IMR-90 (cell line): Measurements from ENCODE around the gene RENBP. TPM values are rescaled to one million over a fixed set of nuclear protein-coding genes. Genes with fewer than 3 reads are reported as not detected.

Experiments used
- ATAC-seq: fragments of 200-7000 bp; cut with Tn5 transposase; 2 replicates; pipeline ENCODE4 v1.9.1; 2020; ENCODE audit warnings: low read depth, mild to moderate bottlenecking, moderate library complexity
- BruUV-seq: library from RNA; stranded (reverse); fragments of 400-500 nt; replicated peaks from 2 replicates; lab custom pipeline; 2021; lab: Mats Ljungman, UMichigan
- CTCF ChIA-PET: fragments of 300-600 bp; formaldehyde crosslinking; extraction: SDS; loops from one replicate; lab custom pipeline; 2021; ENCODE audit warnings: antibody characterized with exemption; lab: Yijun Ruan, JAX
- POLR2A ChIA-PET: fragments of 300-600 bp; sonication (Branson Sonifier 250); formaldehyde crosslinking; loops from one replicate; lab custom pipeline; 2022; ENCODE audit warnings: antibody characterized with exemption; ENCODE audit not compliant: unreplicated experiment; lab: Charles Lee
- DNase-seq: peaks from one replicate; pipeline ENCODE4 v3.0.0; 2013
- H2AFZ ChIP-seq: replicated peaks from 2 replicates; pipeline ENCODE3; 2013; ENCODE audit warnings: low read length, mild to moderate bottlenecking; ENCODE audit not compliant: poor library complexity
- H2AK5ac ChIP-seq: 2 replicates; pipeline ENCODE4 v1.6.1; 2013; ENCODE audit warnings: low read depth, low read length, inconsistent platforms
- H2AK9ac ChIP-seq: replicated peaks from 2 replicates; pipeline ENCODE3; 2013; ENCODE audit warnings: mild to moderate bottlenecking, low read depth, low read length, moderate library complexity; ENCODE audit not compliant: poor library complexity
- H2BK120ac ChIP-seq: 2 replicates; pipeline ENCODE4 v1.6.1; 2013; ENCODE audit warnings: low read depth, low read length, inconsistent platforms
- H2BK15ac ChIP-seq: 3 replicates; pipeline ENCODE4 v1.6.1; 2013; ENCODE audit warnings: low read depth, low read length, inconsistent platforms
- H2BK20ac ChIP-seq: 2 replicates; pipeline ENCODE4 v1.6.1; 2013; ENCODE audit warnings: low read depth, mild to moderate bottlenecking, inconsistent platforms, low read length, moderate library complexity
- H2BK5ac ChIP-seq: 2 replicates; pipeline ENCODE4 v1.6.1; 2013; ENCODE audit warnings: mild to moderate bottlenecking, low read depth, low read length, inconsistent platforms; ENCODE audit not compliant: poor library complexity, severe bottlenecking
- H3K14ac ChIP-seq: replicated peaks from 2 replicates; pipeline ENCODE4 v1.6.1; 2013; ENCODE audit warnings: low read depth, low read length, inconsistent platforms
- H3K18ac ChIP-seq: 2 replicates; pipeline ENCODE4 v1.6.1; 2013; ENCODE audit warnings: low read depth, low read length, control low read depth
- H3K23ac ChIP-seq: 2 replicates; pipeline ENCODE4 v1.6.1; 2013; ENCODE audit warnings: low read depth, low read length, inconsistent platforms
- H3K27ac ChIP-seq: 2 replicates; pipeline ENCODE4 v1.5.1; 2013; ENCODE audit warnings: mild to moderate bottlenecking, control low read depth, low read length; ENCODE audit not compliant: insufficient read depth
- H3K27me3 ChIP-seq: 2 replicates; pipeline ENCODE4 v1.6.1; 2013; ENCODE audit warnings: low read length; ENCODE audit not compliant: control insufficient read depth, insufficient read depth
- H3K36me3 ChIP-seq: 2 replicates; pipeline ENCODE4 v1.6.1; 2013; ENCODE audit warnings: low read length, mixed read lengths; ENCODE audit not compliant: control insufficient read depth, insufficient read depth
- H3K4ac ChIP-seq: 2 replicates; pipeline ENCODE4 v1.6.1; 2013; ENCODE audit warnings: low read depth, low read length, inconsistent platforms
- H3K4me1 ChIP-seq: 2 replicates; pipeline ENCODE4 v1.6.1; 2013; ENCODE audit warnings: low read length, mixed read lengths; ENCODE audit not compliant: control insufficient read depth, insufficient read depth
- H3K4me2 ChIP-seq: 2 replicates; pipeline ENCODE4 v1.6.1; 2013; ENCODE audit warnings: low read depth, mild to moderate bottlenecking, control low read depth, low read length, moderate library complexity
- H3K4me3 ChIP-seq: 2 replicates; pipeline ENCODE4 v1.5.1; 2013; ENCODE audit warnings: low read depth, mild to moderate bottlenecking, control low read depth, low read length, moderate library complexity; ENCODE audit not compliant: insufficient read depth
- H3K56ac ChIP-seq: 2 replicates; pipeline ENCODE4 v1.6.1; 2013; ENCODE audit warnings: low read length, inconsistent platforms; ENCODE audit not compliant: insufficient read depth; ENCODE audit errors: extremely low read depth
- H3K79me1 ChIP-seq, 2 experiments: 2 replicates each; pipeline ENCODE4 v1.6.1; 2013; ENCODE audit warnings: low read length in 2 of 2, inconsistent platforms in 1 of 2, low read depth in 1 of 2
- H3K9ac ChIP-seq: 2 replicates; pipeline ENCODE4 v1.6.1; 2013; ENCODE audit warnings: low read depth, low read length, control low read depth
- H3K9me1 ChIP-seq: 2 replicates; pipeline ENCODE4 v1.6.1; 2013; ENCODE audit warnings: low read length, inconsistent platforms; ENCODE audit not compliant: insufficient read depth
- H3K9me3 ChIP-seq: 2 replicates; pipeline ENCODE4 v1.6.1; 2013; ENCODE audit warnings: low read length; ENCODE audit not compliant: control insufficient read depth, insufficient read depth
- H4K20me1 ChIP-seq: 2 replicates; pipeline ENCODE4 v1.6.1; 2013; ENCODE audit warnings: low read length, inconsistent platforms; ENCODE audit not compliant: insufficient read depth
- H4K5ac ChIP-seq: 2 replicates; pipeline ENCODE4 v1.6.1; 2013; ENCODE audit warnings: mild to moderate bottlenecking, low read depth, low read length, control low read depth
- H4K8ac ChIP-seq, 2 experiments: 2 replicates each; pipeline ENCODE4 v1.6.1; 2013; ENCODE audit warnings: low read depth in 2 of 2, low read length in 2 of 2, control low read depth in 1 of 2, inconsistent platforms in 1 of 2
- H4K91ac ChIP-seq: 2 replicates; pipeline ENCODE4 v1.6.1; 2013; ENCODE audit warnings: low read depth, low read length, inconsistent platforms; ENCODE audit not compliant: insufficient read depth
- BHLHE40 ChIP-seq: fragments of 150-350 bp; IDR thresholded peaks from 2 replicates; pipeline ENCODE4 v1.6.1; 2016; ENCODE audit warnings: mild to moderate bottlenecking, low read depth, low read length
- CEBPB ChIP-seq: IDR thresholded peaks from 2 replicates; pipeline ENCODE4 v1.6.1; 2012; ENCODE audit warnings: low read depth, low read length, improper control_type of control experiment
- CHD1 ChIP-seq: IDR thresholded peaks from 2 replicates; pipeline ENCODE4 v1.6.1; 2012; ENCODE audit warnings: low read depth, low read length, improper control_type of control experiment
- FOS ChIP-seq: fragments of 150-350 bp; IDR thresholded peaks from 2 replicates; pipeline ENCODE4 v1.6.1; 2016; ENCODE audit warnings: low read depth, low read length
- MAFK ChIP-seq: IDR thresholded peaks from 2 replicates; pipeline ENCODE4 v1.6.1; 2012; ENCODE audit warnings: low read depth, low read length, improper control_type of control experiment
- MAZ ChIP-seq: IDR thresholded peaks from 2 replicates; pipeline ENCODE4 v1.6.1; 2012; ENCODE audit warnings: low read depth, mild to moderate bottlenecking, low read length, improper control_type of control experiment, moderate library complexity, borderline replicate concordance
- MXI1 ChIP-seq: IDR thresholded peaks from 2 replicates; pipeline ENCODE4 v1.6.1; 2012; ENCODE audit warnings: low read depth, mild to moderate bottlenecking, low read length, moderate library complexity, borderline replicate concordance
- NFE2L2 ChIP-seq: fragments of 150-350 bp; IDR thresholded peaks from 2 replicates; pipeline ENCODE4 v1.6.1; 2016; ENCODE audit warnings: low read depth, mild to moderate bottlenecking, low read length
- POLR2A ChIP-seq: IDR thresholded peaks from 2 replicates; pipeline ENCODE4 v1.6.1; 2012; ENCODE audit warnings: mild to moderate bottlenecking, low read depth, low read length
- RAD21 ChIP-seq: IDR thresholded peaks from 2 replicates; pipeline ENCODE4 v1.6.1; 2012; ENCODE audit warnings: low read length, improper control_type of control experiment
- RFX5 ChIP-seq: IDR thresholded peaks from 2 replicates; pipeline ENCODE4 v1.8.0; 2012; ENCODE audit warnings: low read depth, mild to moderate bottlenecking, low read length, moderate library complexity
- SMC3 ChIP-seq: fragments of 150-350 bp; IDR thresholded peaks from 2 replicates; pipeline ENCODE4 v1.6.1; 2016; ENCODE audit warnings: low read depth, mild to moderate bottlenecking, antibody characterized with exemption, low read length, moderate library complexity
- WGBS, 2 experiments: methylation state at CpG; one replicate each; pipeline versions ENCODE4 v1.1.5 to v1.1.7; 2013; ENCODE audit warnings: missing lambda C conversion rate in 2 of 2; ENCODE audit not compliant: insufficient read length in 1 of 2; ENCODE audit errors: extremely low coverage in 2 of 2; 5-methylcytosine and 5-hydroxymethylcytosine counted together
- dilution Hi-C: fragments of 300-500 bp; cut with HindIII; formaldehyde crosslinking; loops from one replicate; pipeline ENCODE4 v1.14.3; 2018; ENCODE audit warnings: low sequenced_read_pairs; ENCODE audit not compliant: unreplicated experiment
- in situ Hi-C: fragments of 300-500 bp; cut with MboI; formaldehyde crosslinking; loops from 3 replicates; pipeline ENCODE4 v1.14.3; 2019; ENCODE audit warnings: low sequenced_read_pairs, inconsistent platforms, mixed read lengths
- intact Hi-C: fragments of 100-400 bp; cut with micrococcal nuclease; formaldehyde crosslinking; loops from 2 replicates; pipeline ENCODE4 v1.10.0; 2022
- polyA plus RNA-seq, 3 experiments: library from polyadenylated mRNA; depleted of rRNA; stranded (reverse); fragments of >200 nt; gene quantifications; 2 replicates each; pipeline ENCODE4 v1.2.3, GENCODE V29; 2012; ENCODE audit warnings: low replicate concordance in 1 of 3
- total RNA-seq: library from RNA; depleted of rRNA; stranded (reverse); fragments of >200 nt; gene quantifications from 2 replicates; pipeline ENCODE4 v1.2.3, GENCODE V29; 2012
- TF ChIP-seq, protein P1 (sequence below): conservative IDR thresholded peaks from 2 replicates; pipeline ENCODE4 v1.5.1; 2012; ENCODE audit warnings: mild to moderate bottlenecking, low read depth, low read length, improper control_type of control experiment
- TF ChIP-seq, protein P2 (sequence below): fragments of 150-350 bp; IDR thresholded peaks from 2 replicates; pipeline ENCODE4 v1.6.1; 2017; ENCODE audit warnings: mild to moderate bottlenecking, antibody characterized with exemption, low read length, low read depth

The RENBP gene
- total and polyA plus RNA-seq, 2 of the 4 experiments (the other 2 are of a cell fraction) = 0.15 to 0.18 TPM

DNA sequence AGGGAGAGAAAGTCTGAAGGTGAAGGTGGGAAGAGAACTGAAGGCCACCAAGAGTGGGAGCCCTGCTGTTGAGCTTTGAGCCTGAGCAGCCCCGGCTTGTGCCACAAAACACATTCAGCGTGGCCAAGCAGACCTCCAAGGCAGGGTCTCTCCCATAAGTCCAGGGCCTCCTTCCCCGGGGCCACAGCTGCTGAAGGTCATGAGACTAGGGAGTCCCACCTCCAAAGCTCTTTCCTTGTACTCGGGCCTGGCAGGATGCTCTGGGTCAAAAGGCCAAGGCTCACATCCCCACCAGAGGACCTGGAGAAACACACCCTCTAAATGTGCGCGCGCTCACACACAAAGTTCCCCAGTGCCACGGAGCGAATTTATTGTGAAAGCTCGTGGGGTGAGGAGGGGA, 14.9 kb downstream of the RENBP start:
- H4K8ac ChIP-seq = no peak overlapping the region
- H3K4me3 ChIP-seq = no peak overlapping the region
- H3K79me1 ChIP-seq = peaks cover 4 to 16% of the 10 kb centered on the region in 2 experiments; a peak in 2 of 4 replicates
- no peak overlapping the region for H3K23ac ChIP-seq
- POLR2A ChIA-PET = no interaction called here
- no peaks in the 10 kb centered on the region; the same call in 1 of the 2 replicates for H3K27me3 ChIP-seq
- H4K5ac ChIP-seq = no peak overlapping the region
- no peak overlapping the region for H2BK15ac ChIP-seq
- no peak overlapping the region for H2BK120ac ChIP-seq
- DNase-seq (no peak), ATAC-seq (no peak)
- no peak overlapping the region for H3K27ac ChIP-seq
- no peak overlapping the region for H3K18ac ChIP-seq
- CTCF ChIA-PET = no interaction called here
- no peak overlapping the region for H2AK5ac ChIP-seq
- H3K4ac ChIP-seq = no peak overlapping the region
- H3K56ac ChIP-seq = no peak overlapping the region
- H3K9ac ChIP-seq = no peak overlapping the region
- 100% methylated on average over 1 of the region's 10 CpGs; no CpG with 5 or more reads in 1 of the 2 experiments for WGBS, 2 experiments
- peaks cover 2% of the 10 kb centered on the region for H3K4me1 ChIP-seq
- no peaks in the 10 kb centered on the region; the same call in 1 of the 2 replicates for H3K9me1 ChIP-seq
- H3K36me3 ChIP-seq = peaks cover 23% of the 10 kb centered on the region
- no peak overlapping the region for H4K91ac ChIP-seq
- H3K14ac ChIP-seq = no peak overlapping the region
- H2BK20ac ChIP-seq = no peak overlapping the region
- H3K9me3 ChIP-seq = no peaks in the 10 kb centered on the region
- TF ChIP-seq, protein P1, sequence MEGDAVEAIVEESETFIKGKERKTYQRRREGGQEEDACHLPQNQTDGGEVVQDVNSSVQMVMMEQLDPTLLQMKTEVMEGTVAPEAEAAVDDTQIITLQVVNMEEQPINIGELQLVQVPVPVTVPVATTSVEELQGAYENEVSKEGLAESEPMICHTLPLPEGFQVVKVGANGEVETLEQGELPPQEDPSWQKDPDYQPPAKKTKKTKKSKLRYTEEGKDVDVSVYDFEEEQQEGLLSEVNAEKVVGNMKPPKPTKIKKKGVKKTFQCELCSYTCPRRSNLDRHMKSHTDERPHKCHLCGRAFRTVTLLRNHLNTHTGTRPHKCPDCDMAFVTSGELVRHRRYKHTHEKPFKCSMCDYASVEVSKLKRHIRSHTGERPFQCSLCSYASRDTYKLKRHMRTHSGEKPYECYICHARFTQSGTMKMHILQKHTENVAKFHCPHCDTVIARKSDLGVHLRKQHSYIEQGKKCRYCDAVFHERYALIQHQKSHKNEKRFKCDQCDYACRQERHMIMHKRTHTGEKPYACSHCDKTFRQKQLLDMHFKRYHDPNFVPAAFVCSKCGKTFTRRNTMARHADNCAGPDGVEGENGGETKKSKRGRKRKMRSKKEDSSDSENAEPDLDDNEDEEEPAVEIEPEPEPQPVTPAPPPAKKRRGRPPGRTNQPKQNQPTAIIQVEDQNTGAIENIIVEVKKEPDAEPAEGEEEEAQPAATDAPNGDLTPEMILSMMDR = no peak
- TF ChIP-seq NFE2L2 = no peak
- TF ChIP-seq MAFK = no peak
- TF ChIP-seq CEBPB = no peak
- no peak for TF ChIP-seq RFX5
- no peak for TF ChIP-seq MAZ
- TF ChIP-seq BHLHE40 = no peak
- TF ChIP-seq FOS = no peak
- no peak for TF ChIP-seq POLR2A
- no peak for TF ChIP-seq MXI1
- TF ChIP-seq CHD1 = no peak
- TF ChIP-seq RAD21 = no peak
- TF ChIP-seq, protein P2, sequence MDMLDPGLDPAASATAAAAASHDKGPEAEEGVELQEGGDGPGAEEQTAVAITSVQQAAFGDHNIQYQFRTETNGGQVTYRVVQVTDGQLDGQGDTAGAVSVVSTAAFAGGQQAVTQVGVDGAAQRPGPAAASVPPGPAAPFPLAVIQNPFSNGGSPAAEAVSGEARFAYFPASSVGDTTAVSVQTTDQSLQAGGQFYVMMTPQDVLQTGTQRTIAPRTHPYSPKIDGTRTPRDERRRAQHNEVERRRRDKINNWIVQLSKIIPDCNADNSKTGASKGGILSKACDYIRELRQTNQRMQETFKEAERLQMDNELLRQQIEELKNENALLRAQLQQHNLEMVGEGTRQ = no peak
- TF ChIP-seq SMC3 = no peak
- no peak overlapping the region for H2AK9ac ChIP-seq
- dilution Hi-C loops (no loop called here), intact Hi-C loops (loop anchor here (5.0 kb wide), 1 partner anchor 137 kb away; the partner anchor contains the start of genes IDH3G and SSR4), in situ Hi-C loops (no loop called here)
- no peak overlapping the region for H3K4me2 ChIP-seq
- H2BK5ac ChIP-seq = no peak overlapping the region
- no TSS peak for BruUV-seq
- peaks cover 20% of the 10 kb centered on the region for H4K20me1 ChIP-seq
- H2AFZ ChIP-seq = no peak overlapping the region
